Inferior parietal cortex (tissue), 1 donor: ENCODE data around the gene CD86.

Experiments used
- DNase-seq: peaks from one replicate; pipeline ENCODE4 v3.0.0-alpha.2; 2016; ENCODE audit errors: extremely low spot score

Gene CD86

DNA sequence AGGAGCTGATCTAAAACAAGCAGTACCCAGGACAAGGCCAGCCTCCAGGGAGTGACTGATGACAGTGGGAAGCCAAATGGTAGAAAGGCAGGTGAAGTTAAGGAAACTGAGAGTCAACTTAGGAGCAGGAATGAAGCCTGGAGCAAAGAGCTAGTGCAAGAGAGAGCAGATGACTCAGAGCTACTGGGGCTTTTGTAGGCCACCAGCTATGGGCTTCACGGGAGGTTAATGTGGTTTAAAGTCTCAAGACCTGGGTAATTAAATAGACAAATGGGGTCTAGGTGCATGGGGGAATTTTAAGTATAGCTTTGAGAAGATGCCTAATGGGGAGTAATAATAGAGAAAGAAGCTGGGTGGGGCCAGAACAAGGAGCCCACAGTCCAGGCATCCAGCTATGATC, 3.1 kb downstream of the CD86 start:
- no peak for DNase-seq

DNA sequence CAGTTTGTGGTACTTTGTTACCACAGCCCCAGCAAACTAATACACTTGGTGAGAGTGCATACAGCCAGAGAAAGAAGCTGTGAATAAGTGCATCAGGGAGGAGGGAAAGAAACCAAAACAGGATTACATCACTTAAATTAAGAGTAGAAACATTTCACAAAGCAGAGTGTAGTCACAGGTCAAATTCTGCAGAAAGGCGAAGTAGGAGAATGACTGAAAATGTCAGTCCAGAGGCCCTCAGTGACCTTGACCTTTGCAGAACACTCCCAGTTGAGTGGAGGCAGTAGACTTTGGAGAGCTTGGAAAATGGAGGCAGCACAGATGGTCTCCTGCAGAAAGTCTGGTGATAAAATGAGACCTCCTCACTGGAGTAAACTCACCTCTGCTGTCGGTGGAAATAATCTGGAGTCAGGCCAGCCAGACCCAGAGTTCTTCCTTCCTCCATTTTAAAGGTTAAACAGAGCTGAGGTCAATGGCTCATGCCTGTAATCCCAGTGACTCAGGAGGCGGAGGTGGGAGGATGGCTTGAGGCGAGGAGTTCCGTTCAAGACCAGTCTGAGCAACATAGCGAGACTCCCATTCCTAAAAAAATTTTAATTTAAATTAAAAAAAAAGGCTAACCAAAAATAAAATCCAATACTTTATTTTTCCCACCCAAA, 5.0 kb downstream of the CD86 start:
- no peak for DNase-seq

DNA sequence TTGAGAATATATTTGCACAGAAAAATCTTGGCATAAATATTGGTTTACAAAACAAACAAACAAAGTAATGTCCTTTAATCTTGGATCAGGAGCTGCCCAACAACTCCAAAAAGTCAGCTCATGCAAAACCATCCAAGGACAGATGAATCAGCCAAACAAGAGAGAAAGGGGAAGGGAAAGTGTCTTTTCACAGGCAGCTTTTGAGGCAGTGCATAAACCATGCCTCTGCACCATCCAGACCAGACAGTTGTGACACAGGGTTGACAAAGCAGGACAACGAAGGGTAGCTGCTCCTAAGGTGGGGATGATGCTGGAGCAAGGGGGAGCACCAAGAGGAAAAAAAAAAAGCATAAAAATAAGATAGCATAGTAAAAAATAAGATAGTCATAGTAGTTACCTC, 8.7 kb downstream of the CD86 start:
- no peak for DNase-seq

DNA sequence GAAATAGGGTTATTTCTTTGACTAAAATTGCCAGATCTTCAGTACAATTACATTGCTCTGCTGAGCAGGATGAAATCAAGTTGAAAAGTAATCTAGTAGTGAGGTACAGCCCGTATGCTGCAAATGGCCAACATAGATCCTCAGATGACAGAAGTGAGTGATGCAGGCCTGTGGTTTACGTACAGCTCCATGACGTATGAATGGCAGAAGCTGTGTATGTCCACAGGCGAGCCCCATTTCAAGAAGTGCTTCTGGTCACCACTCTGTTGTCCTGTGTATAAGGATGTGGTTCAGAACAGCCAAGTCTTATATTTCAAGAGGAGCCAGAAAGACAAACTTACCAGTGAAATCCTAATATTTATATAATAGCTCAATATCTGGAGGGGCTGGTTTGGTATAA, 9.2 kb downstream of the CD86 start:
- DNase-seq = no peak

DNA sequence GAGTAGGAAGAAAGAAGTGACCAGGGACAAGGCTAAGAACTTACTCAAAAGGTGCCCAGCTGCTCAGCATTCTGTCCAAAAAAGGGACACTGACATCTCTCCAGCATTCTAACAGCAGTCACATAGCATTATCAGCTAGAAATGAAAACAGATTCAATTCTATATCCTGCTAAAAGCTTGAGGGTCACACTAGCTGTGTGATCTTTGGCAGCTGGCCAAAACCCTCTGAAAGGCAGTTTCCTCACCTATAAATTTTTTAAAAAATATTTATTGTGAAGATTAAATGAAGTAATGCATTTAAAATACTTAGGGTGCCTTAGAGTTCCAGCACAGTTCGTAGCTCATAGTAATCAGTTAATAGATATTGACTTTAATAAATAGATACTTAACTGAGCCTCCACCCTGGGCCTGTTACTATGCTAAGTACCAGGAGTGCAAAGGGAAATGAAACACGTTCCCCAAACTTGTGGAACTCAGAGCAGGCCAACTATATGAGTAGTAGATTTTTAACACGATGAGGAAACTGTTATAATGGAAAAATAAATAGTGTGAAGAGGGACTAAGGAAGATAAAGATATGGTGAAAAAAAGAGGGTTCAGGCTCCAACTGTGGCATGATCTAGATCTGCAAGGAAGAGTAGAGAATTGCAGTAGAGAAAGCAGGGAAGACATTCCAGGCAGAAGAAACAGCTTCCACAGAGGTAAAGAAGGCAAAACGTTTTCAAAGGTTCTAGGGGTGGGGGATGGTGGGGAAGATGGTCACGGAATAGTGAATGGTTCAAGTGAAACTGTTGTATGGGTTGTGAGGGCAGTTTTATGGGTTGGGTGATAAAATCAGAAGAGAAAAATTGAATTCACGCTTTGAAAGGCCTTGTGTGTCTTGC, 11.4 kb downstream of the CD86 start:
- no peak for DNase-seq

DNA sequence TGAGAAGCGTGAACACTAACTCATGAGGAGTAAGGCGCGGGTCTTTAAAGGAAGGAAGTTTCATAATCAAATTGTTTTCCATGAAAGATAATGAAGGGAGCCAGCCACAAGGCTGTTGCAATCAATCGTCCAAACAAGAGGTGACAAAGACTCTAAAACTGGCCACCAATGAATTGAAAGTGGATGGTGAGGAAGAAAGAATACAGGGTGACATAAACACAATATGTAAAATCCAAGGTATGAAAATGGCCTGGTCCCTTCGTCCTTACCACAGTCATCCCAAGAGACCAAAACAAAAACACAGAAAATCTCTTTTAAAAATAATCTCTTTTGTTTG, 12.0 kb downstream of the CD86 start:
- DNase-seq = no peak

DNA sequence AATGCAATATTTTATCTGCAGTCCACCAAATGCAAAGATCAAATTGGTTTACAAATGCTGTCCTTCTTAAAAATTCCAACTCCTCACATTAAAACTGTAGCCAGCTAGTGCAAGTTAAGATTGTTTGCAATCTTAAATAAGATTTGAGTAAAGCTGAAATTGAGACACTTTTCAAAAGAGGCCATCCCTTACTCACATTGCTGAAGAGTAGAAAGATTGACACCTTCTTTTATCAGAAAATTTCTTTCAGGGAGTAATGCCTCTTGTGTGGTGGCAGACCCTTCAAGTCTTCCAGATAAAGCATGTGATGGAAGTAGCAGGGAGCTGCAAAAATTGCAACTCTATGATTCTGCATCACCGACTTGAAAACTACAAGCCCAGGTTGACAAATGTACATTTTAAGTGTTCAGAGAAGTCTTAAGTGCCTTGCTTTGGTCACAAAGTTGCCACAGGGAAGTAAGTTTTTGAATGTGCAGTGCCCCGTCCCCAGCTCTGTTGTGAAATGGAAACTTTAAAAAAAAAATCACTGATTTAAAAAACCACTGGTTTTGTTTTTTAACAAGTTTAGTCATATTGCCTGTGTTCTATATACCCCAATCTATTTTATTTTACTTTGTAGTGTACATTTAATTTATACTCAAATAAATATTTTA, 12.6 kb downstream of the CD86 start:
- no peak for DNase-seq

DNA sequence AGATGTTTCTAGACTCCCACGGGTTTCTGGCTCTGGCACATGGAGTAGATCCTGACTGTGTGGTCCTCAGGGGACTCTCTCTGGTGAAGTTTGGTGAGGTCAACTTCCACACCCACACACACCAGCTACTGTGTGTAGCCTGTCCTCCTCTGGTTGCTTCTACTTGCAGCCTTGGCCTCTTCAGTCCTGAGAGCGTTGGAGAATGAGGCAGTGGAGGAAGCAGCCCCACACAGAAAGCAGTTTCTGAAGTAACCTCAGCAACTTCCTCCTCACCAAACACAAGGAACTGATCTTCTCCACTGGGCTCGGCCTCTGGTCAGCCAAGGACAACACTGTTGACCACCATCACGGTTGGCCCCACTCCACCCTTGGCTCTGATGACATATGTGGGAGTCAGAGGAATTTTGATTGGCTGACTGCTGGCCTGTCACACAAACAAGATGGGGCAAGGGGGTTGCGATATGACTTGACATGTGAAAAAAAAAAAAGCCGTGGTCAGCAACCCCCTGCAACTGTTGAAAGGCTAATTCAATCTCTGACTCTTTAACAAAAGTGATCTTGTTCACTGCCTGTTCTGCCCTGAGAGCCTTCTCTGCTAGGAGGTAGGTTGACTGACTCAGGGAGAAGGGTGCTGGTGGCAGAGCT, 19.6 kb downstream of the CD86 start:
- DNase-seq = no peak

DNA sequence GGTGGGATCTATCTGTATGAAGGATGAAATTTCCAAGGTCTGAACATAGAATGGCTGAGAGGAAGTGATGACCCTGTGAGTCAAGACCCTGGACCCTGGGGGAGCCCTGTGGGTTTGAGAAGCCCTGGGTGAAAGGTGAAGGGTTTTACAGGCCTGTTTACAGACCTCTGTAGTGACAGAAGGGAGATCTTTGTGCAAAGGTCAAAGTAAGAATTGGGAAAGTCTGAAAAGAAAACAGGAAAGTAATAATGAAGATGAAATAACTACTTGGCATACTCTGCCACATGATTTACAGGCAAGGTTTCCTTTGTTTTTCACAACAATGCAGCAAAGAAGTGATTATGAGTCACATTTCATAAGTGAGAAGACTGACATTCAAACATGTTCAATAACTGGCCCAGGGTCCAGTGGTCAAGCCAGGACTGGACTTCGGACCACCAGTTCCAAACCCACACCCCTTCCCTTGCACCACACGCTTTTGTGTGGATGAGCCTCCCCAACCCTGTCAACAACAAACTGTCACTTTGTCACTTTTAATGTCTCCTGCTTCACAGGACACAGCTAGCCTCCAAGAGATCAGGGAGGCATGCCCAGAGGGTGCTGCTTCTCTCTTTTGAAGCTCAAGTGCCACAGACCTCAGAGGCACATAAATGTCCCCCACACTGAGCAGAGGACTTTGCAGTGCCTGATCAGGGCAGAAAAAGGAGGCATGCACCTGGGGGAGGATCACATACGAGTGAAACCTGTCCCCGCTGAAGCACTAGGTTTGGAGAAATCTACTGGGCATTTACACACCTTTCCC, 21.5 kb downstream of the CD86 start:
- no peak for DNase-seq

DNA sequence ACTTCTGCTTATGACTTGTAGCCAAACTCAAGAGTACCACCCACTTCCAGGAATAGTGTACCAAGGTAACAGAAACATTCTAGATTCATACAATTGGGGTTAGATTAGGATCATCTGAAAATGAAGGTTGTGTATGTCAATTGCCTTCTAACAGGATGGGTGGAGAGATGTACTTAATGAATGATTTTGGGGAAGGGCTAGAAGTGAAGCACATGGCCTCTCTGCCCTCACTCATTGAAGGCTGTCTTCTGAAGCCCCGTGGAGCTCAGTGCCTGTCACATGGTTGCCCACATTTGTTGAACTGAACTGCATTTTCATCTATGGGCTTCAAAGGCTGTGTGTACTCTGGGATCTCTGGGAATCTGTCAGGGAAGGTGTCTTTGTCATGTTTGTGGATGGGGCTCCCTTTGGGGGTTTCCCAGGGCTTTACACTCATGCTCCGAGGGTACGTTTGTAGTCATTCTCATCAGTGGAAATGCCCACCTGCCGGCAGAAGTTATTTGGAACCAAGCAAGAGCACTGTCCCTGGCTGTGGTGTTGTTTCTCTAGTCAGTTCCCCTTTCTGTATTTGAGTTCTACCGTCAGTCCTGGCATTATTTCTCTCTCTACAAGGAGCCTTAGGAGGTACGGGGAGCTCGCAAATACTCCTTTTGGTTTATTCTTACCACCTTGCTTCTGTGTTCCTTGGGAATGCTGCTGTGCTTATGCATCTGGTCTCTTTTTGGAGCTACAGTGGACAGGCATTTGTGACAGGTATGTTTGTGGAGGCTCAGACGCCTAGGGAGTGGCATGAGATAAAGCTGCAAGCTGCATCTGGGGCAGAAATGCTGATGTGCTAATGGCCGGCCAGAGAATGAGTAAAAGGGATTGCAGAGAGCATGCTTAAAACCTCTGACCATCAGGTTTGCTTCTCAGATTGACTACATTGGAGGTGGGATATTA, 22.4 kb downstream of the CD86 start:
- DNase-seq = no peak

DNA sequence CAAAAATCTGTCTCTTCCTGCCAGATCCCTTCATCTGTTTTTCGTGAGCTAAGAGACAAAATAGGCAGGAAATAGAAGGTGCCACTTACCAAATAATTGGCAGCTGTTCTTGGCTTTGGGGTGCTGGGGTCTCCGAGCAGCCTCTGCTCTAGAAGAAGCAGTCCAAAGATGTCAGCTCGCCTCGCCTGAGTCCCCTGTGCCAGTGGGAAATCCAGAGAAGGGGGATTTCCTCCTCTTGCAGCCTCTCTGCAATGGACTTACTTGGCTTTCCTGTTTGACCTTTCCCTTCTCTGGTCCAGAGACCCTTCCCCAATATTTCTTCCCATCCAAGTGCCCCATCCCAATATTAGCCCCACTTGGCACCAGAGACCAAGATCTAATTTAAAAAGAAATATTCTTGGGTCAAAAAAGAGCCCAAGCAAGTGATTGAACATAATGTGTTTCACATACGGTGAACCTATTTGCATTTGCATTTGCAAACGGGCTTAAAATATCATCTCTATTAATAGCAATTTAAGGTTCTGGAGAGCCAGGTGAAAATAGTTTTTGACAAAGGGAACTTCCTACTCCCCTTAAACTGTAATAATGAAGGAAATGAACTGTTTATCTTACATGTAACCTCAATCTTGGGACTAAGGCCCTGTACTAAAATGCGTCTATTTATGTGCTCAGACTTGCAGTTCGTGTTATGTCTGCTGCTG, 23.2 kb downstream of the CD86 start:
- no peak for DNase-seq

DNA sequence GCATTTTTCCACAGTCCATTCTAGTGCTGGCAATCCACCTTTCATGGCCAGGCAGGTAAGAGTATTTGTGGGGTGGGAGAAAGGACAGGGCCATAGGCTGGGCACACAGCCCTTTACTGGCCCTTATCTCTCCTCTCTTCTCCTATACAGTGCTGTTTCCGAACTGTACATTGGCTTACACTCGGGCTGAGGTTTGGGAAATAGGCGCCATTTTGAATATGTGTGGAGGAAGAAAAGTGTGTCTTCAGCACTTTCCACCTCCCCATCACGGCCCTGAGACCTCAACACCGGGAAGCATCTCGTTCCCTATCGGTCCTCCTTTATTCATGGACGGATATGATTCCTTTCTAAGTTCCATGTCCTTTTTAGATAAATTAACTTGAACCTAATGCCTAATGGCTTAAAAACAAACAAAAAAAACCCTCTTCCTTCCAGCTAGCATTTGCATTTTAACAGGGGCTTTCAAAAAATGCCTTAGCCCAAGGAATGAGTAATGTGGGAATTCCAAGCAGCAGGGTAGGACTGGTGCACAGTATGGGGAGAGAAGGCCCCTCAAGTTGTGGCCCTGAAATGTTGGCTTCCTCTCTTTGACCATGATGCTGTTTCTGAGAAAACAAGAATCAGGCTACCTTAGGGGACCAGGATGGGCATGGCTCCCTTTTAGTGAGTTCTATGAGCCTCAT, 24.5 kb downstream of the CD86 start:
- no peak for DNase-seq

DNA sequence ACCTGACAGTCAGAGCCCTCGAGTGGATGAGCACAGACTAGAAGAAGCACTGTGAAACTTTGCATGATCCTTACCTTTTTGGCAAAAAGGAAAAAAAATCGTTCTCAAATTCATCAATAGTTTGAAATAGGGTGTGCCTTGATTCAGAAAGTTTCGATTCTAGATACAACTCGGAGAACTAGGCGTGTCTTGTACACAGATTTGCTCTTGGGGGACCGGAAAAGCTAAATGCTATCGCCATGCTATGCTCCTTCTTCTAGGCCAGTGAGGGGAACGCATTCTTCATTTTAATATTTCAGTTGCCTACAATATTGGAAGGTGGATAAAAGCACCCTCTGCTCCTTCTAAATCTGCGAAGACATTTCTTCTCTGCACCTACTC, 25.0 kb downstream of the CD86 start:
- no peak for DNase-seq

DNA sequence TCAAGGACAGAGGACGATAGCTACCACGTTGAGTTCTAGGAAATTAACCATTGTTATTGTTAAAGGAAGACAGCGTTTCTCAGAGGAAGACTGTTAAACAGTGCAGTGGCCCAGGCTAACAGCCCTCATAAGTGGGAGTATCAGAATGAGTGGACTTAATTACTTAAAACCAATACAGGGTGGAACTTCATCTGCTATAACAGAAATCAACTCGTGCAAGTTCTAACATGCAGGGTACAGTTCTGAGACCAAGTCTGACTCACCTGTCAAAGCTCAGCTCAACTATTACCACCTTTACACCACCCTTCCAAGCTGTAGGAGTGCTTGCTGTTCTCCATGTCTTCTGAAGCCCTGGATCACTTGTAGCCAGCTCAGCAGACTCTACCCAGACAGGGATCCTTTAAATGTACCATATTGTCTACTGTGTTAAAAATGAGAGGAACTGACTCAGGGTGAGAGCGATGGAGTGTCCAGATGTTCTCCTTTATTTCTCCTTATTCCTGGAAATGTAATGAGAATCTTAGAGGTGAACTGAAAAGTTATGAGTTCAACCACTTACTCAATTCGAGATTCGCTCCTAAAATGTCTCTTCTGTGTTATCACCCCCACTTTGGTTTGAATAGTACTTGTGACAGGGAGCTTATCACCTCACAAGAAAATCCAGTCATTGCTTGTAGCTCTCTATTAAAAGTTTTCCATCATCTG, 26.5 kb downstream of the CD86 start:
- no peak for DNase-seq

DNA sequence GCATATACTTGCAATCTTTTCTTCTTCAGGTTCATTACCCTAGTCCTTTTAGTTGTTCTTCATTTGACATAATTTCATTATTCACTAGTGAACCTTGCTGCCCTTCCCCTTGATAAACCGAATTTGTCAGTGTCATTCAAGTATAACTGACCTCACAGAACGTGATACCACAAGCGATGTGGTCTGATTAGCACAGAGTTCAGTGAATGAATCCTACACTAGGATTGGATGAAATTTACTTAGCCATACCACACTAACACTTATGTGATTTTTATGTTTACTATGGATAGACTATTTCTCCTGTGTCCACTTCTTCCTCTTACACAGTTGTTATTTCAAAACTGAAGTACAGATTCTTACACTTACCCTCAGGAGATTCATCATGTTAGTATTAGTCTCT, 27.2 kb downstream of the CD86 start:
- DNase-seq = no peak

DNA sequence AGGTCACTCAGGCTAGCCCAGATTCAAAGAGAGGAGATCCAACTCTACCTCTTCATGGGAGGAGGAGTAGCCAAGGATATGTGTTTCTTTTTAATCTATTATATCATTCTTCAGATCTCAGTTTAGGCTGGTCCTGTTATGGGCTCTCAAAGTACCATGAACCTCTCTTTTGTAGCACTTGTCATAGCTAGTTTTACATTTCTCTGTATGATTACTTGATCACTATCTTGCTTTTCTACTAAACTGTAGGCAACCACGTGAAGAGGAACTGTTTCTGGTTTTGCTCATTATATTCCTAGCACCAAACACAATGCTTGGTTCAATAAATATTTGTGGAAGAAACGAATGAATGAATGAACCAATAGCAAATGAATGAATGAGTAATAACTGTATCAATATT, 29.6 kb downstream of the CD86 start:
- no peak for DNase-seq

DNA sequence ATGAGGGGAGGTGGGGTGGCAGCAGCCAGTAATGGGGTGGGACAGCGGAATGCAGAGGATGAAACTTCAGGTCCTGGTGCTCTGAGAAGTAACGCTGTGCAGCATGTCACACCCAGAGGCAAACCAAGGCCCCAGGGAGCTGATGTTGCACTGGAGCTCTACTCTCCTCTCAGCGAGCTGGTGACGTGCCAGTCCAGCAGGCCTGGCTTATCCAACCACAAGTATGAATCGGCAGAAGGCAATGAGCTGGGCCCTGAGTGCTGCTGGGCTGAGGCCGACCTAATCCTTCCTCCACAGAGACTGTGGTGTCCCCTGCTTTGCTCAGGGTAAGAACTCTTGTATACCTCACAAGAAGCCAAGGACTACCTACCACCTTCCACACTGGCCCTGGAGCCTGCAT, 30.5 kb downstream of the CD86 start:
- no peak for DNase-seq

DNA sequence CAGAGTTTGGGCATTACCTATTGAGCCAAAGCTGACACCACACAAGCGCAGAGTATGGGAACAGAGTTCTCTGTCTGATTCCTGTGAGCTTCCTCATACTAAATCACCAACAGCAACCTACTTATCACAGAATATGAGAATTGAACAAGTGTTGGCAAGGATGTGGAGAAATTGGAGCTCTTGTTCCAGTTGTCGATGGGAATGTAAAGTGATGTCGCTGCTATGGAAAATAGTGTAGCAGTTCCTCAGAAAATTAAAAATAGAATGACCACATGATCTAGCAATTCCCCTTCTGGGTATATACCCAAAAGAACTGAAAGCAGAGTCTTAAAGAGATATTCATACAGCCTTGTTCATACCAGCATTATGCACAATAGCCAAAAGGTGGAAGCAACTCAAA, 33.4 kb downstream of the CD86 start:
- no peak for DNase-seq
